ENCODE results near the gene MUCL3. TPM values are rescaled to one million over a fixed set of nuclear protein-coding genes. Genes with fewer than 3 reads are reported as not detected.
A peak's percentile ranks its signal among the peaks of the same experiment; 100 is the strongest.
"Not testable (repeated sequence)": the region's sequence is repeated elsewhere in the genome, so short reads cannot be mapped to it uniquely, and the experiment has no call there.

Gene MUCL3
- total and polyA plus RNA-seq, 2 of the 8 experiments (the other 6 are each of a cell fraction or from before 2014, with no cell fraction given) = 0.15 to 0.37 TPM

GRCh38 chr6:30907290-30907757 is 33.4 kb upstream of the MUCL3 start:
- not testable (repeated sequence) for H3K27ac ChIP-seq (ENCODE audit: low read depth, low read length); H3K23ac ChIP-seq (ENCODE audit: insufficient read length); H3K4ac ChIP-seq (replicated peaks; ENCODE audit: insufficient read length, low read depth, low read length); H3K18ac ChIP-seq (ENCODE audit: extremely low read depth, low read length); H3K56ac ChIP-seq (replicated peaks; ENCODE audit: insufficient read length, low read depth, low read length); H3K23me2 ChIP-seq (ENCODE audit: low read depth, low read length); H4K8ac ChIP-seq (ENCODE audit: extremely low read depth, insufficient read depth, low read length); H2BK12ac ChIP-seq (ENCODE audit: low read depth, low read length); H2BK20ac ChIP-seq (ENCODE audit: low read length); H3K36me3 ChIP-seq (ENCODE audit: control insufficient read depth in 2 of 4, insufficient read depth in 4 of 4, low read length in 3 of 4); H2AFZ ChIP-seq (ENCODE audit: low read length); H2BK15ac ChIP-seq (ENCODE audit: low read length); H3K4me1 ChIP-seq (replicated peaks in 1 of 4; ENCODE audit: control insufficient read depth in 3 of 4, insufficient read depth in 4 of 4, low read length in 3 of 4); H3K27me3 ChIP-seq (replicated peaks in 1 of 4; ENCODE audit: control insufficient read depth in 3 of 4, extremely low read depth in 1 of 4, insufficient read depth in 3 of 4, low read length in 3 of 4); H3K14ac ChIP-seq (ENCODE audit: insufficient read length); H4K91ac ChIP-seq (replicated peaks; ENCODE audit: insufficient read length, low read length); H3K9ac ChIP-seq (replicated peaks in 1 of 4; ENCODE audit: extremely low read depth in 1 of 4, low read depth in 3 of 4, low read length in 3 of 4); DNase-seq (ENCODE audit: low read depth in 1 of 2, low spot score in 2 of 2); H2AK5ac ChIP-seq (ENCODE audit: low read depth, low read length); H3K9me3 ChIP-seq (ENCODE audit: insufficient read depth in 2 of 2, low read depth in 1 of 2, low read length in 1 of 2); H4K20me1 ChIP-seq (replicated peaks in 1 of 2; ENCODE audit: control insufficient read depth in 1 of 2, insufficient read depth in 2 of 2, low read length in 2 of 2); FAIRE-seq; H2BK5ac ChIP-seq (ENCODE audit: low read depth, low read length); H2BK120ac ChIP-seq (replicated peaks; ENCODE audit: low read depth, low read length); H3K79me1 ChIP-seq (ENCODE audit: low read depth, low read length)
- WGBS, 2 experiments (ENCODE audit: extremely low coverage in 1 of 2, insufficient coverage in 1 of 2, insufficient read length in 1 of 2, insufficient replicate concordance in 2 of 2, low coverage in 1 of 2, low lambda C conversion rate in 2 of 2, missing lambda C conversion rate in 1 of 2) = 73% methylated on average over 15 of the region's 16 CpGs; no CpG with 5 or more reads in 1 of the 2 experiments
- peaks cover 0 to 13% of the 10 kb centered on the region in 2 experiments; a peak in 2 of 4 replicates for H3K79me2 ChIP-seq (ENCODE audit: control insufficient read depth in 1 of 2, insufficient read depth in 2 of 2, low read length in 2 of 2)
- ChIA-PET CTCF (ENCODE audit: partially characterized antibody) (interaction anchor here (1.0 to 9.6 kb wide), 7 partner anchors 9 to 163 kb away, joined by 3 to 98 read pairs (median 5); no protein-coding TSS in a partner anchor), POLR2A (ENCODE audit: partially characterized antibody) (interaction anchor here (0.8 to 3.1 kb wide), 17 partner anchors 11 to 262 kb away, joined by 3 to 9 read pairs (median 4); partner anchors contain the start of gene DDR1)
- peak overlapping the region; percentile 25 for H4K5ac ChIP-seq (ENCODE audit: insufficient read length, low read depth, low read length)
- peak overlapping the region; percentile 83 to 98 (median 98) for H3K4me3 ChIP-seq (ENCODE audit: extremely low read depth in 1 of 4, insufficient read depth in 2 of 4, low read depth in 3 of 4, low read length in 4 of 4)
- peak overlapping the region; percentile 66 to 97 for H3K4me2 ChIP-seq (ENCODE audit: insufficient read depth in 1 of 2, low read depth in 2 of 2, low read length in 2 of 2)

All from H1 (cell line).